HepG2 (cell line): ENCODE measurements around the gene WNT9A.

Experiments used
- ARID2 ChIP-seq: sonication (generic); formaldehyde crosslinking; IDR thresholded peaks from 2 replicates; pipeline ENCODE4 v1.8.1; 2022; ENCODE audit warnings: mild to moderate bottlenecking, missing genetic modification reagents, borderline replicate concordance
- CBFB ChIP-seq: sonication (generic); formaldehyde crosslinking; IDR thresholded peaks from 2 replicates; pipeline ENCODE4 v1.4.0; 2020; ENCODE audit warnings: missing genetic modification reagents
- HNF4A ChIP-seq: sonication (generic); formaldehyde crosslinking; IDR thresholded peaks from 2 replicates; pipeline ENCODE4 v1.4.0; 2020; ENCODE audit warnings: missing genetic modification reagents
- KLF13 ChIP-seq: sonication (generic); formaldehyde crosslinking; IDR thresholded peaks from 2 replicates; pipeline ENCODE4 v1.4.0; 2020; ENCODE audit warnings: mild to moderate bottlenecking, missing genetic modification reagents
- PBX2 ChIP-seq: IDR thresholded peaks from 2 replicates; pipeline ENCODE4 v1.6.1; 2016; ENCODE audit warnings: control low read depth
- YY1 ChIP-seq: IDR thresholded peaks from 2 replicates; pipeline ENCODE4 v1.6.1; 2011; ENCODE audit warnings: low read length, low read depth, moderate library complexity, mild to moderate bottlenecking; ENCODE audit not compliant: insufficient read depth, insufficient replicate concordance
- ZNF224 ChIP-seq: sonication (generic); formaldehyde crosslinking; IDR thresholded peaks from 2 replicates; pipeline ENCODE4 v1.5.0; 2020; ENCODE audit warnings: mild to moderate bottlenecking, missing genetic modification reagents
- ZNF367 ChIP-seq: sonication (generic); formaldehyde crosslinking; IDR thresholded peaks from 2 replicates; pipeline ENCODE4 v1.4.0; 2020; ENCODE audit warnings: missing genetic modification reagents, borderline replicate concordance
- ZSCAN31 ChIP-seq: sonication (generic); formaldehyde crosslinking; IDR thresholded peaks from 2 replicates; pipeline ENCODE4 v1.5.0; 2020; ENCODE audit warnings: low read depth, mild to moderate bottlenecking, missing genetic modification reagents
- ZUFSP ChIP-seq: sonication (generic); formaldehyde crosslinking; IDR thresholded peaks from 2 replicates; pipeline ENCODE4 v1.9.0; 2021; ENCODE audit warnings: missing genetic modification reagents, mild to moderate bottlenecking, borderline replicate concordance

DNA sequence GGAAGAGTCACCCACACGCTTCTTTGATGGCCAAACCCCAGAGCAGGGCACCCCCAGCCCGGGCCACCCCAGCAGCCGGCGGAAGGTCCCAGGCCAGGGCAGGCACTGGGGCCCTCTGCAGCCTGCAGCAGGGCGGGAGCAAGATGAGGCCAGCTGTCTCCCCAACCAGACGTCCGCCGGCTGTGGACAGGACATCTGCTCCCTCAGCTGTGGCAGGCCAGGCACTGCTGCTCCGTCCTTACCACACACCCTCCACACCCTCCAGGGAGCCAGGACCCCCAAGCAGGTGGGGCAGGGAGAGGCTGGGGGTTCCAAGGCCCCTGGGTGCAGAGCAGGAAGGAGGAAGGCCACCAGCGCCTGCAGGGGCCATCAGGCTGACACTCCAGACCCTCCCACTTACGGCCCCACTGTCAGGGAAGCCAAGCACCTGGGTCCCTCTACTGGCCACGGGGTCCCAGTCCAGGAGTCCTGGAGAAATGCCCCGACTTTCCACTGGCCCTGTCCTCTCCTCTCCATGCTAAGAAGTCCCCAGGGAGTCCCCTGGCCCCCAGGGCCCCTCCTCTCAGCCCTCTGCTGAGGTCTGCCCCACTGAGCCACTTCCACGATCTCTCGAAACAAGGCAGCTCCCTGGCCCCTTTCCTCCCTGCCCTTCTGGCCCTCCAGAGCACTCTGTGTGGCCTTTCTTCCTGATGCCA lies 5.6 kb downstream of the WNT9A start:
- TF ChIP-seq PBX2 (CRISPR knock-in tag) (no peak), ZNF367 (CRISPR knock-in tag) (no peak), ZSCAN31 (no peak), YY1 (no peak), HNF4A (CRISPR knock-in tag) (no peak), ZUFSP (CRISPR knock-in tag) (no peak), KLF13 (CRISPR knock-in tag) (no peak), ARID2 (CRISPR knock-in tag) (no peak), CBFB (CRISPR knock-in tag) (no peak), ZNF224 (CRISPR knock-in tag) (no peak)
